Measurements from ENCODE around the gene RASGRP3.
A peak's percentile ranks its signal among the peaks of the same experiment; 100 is the strongest.

RASGRP3 gene

DNA sequence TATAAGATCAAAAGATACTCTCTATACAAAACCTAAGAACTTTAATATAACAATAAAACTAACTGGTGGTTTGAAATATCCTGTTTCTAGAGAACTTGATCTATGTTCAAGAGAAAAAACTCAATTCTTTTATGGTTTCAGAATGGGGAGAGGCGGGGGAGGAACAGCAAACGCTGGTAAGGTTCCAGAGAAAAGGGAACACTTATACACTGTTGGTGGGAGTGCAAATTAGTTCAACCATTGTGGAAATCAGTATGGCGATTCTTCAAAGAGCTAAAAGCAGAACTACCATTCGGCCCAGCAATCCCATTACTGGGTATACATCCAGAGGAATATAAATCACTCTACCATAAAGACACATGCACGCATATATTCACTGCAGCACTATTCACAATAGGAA, 105.4 kb downstream of the RASGRP3 start:
- DNase-seq (ENCODE audit: low read depth), result no peak

DNA sequence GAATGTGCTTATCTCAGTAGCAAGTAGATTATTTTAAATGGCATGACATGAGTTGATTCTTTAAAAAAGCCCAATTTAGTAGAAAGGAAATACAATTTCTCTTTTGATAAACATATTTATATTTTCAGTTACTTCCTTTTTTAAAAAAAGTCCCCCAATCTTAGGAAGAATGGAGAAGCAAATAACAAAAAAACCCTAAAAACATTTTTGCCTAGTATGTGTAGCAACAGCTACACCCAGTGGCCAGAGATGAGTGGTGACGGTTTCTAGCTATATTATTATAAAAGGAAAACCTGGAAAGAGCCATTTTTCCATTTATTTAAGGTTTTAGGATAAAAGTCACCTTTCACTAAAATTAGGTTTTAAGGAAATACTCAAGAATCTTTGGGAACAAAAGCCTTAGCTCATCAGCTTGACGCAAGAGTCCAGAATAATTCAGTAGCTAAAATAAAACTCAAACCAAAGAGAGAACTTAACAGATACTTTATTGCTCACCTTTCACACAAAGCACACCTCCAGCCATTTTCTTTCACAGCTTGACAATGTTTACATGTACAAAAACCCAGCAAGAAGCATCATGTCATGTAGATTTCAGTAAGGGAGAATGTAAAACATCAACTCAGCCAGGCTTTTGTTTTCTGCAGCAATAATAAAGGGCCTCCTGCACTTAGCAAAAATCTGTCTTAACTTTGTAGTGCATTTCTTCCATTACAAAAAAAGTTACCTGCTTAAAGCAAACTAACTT, 106.9 kb downstream of the RASGRP3 start:
- peak; percentile 63 for DNase-seq (ENCODE audit: low read depth)

DNA sequence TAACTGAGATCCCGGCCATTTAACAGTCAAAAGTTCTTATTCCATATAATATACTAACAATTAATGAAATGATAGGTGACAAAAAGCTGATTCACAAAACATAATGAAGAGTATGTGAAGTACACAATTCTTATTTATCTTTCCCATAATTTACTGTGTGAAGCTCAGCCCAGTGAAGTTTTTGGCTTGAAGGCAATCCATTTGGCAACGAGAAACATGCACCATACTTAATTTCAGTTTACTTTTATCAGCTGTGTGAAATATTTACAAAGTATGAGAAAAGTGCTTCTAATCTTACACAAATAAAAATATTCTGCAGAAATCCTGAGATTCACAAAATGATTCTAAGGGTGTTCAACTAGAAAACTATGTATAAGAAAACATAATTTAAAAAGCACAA, 110.3 kb downstream of the RASGRP3 start:
- no peak for DNase-seq (ENCODE audit: low read depth)

DNA sequence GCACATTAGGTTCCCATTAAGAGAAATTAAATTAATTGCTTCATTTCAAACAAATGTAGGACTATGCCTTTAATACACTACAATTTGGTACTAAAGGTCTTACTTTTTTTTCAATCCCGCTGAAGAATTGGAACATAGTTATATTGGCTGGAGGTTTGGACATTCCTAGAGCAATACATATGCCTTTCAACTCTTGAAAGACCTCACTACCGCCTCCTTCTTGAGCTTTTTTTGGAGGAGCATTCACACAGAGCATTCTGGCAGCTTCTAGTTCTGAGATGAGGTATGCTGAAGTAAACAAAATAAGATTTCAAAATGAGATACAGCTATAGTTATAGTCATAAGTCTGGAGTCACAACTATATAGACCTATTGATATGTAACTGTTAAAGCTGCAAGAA, 111.8 kb downstream of the RASGRP3 start:
- no peak for DNase-seq (ENCODE audit: low read depth)

DNA sequence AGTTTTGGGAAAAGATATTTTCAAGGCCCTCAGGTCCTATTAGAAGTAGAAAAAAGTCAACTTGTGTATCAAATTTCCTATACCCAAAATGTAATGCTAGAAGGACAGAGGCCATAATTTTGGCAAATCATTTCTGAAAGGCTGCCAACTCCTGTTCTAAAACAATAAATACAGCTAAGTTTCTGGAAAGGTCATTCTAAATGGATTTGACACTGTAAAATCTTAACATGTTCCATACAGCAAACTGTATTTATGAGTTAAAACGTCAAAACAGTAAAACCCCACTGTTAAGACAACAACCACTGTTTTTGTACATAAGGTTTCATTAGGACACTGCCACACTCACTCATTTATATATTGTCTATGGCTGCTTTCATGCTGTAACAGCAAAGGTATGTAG, 113.0 kb downstream of the RASGRP3 start:
- DNase-seq (ENCODE audit: low read depth), result no peak

DNA sequence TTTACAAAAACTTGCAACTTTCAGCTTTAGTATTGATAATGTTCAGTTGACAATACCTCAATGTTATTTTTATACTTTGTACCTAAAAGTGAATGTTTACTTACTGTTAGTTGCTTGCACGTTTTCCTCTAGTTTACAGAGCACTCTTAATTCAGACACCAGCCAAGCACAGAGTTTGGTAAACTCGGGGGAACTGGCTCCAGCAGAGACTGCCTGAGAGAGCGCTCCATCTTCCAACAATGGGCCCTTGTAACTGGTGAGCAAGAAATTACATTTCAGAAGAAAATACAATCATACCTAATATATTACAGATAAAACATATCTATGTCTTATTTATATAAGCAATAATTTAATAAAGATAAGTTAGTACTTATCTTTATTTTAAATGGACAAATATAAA, 118.9 kb downstream of the RASGRP3 start:
- no peak for DNase-seq (ENCODE audit: low read depth)

DNA sequence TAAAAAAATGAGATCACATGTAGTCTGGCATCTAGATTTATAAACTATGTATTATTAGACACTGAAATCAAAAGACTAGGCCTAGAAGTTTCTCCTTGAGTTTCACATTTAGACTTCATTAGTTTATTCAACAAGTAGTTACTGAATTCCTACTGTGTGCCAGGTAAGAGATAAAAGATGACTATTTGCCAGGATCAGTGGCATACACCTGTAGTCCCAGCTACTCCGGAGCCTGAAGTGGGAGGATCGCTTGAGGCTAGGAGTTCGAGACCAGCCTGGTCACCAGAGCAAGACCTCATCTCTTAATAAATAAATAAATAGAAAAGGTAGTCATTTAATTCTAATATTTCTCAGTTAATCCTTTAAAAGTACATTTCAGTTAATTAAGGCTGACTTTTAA, 120.6 kb downstream of the RASGRP3 start:
- DNase-seq (ENCODE audit: low read depth), result no peak

DNA sequence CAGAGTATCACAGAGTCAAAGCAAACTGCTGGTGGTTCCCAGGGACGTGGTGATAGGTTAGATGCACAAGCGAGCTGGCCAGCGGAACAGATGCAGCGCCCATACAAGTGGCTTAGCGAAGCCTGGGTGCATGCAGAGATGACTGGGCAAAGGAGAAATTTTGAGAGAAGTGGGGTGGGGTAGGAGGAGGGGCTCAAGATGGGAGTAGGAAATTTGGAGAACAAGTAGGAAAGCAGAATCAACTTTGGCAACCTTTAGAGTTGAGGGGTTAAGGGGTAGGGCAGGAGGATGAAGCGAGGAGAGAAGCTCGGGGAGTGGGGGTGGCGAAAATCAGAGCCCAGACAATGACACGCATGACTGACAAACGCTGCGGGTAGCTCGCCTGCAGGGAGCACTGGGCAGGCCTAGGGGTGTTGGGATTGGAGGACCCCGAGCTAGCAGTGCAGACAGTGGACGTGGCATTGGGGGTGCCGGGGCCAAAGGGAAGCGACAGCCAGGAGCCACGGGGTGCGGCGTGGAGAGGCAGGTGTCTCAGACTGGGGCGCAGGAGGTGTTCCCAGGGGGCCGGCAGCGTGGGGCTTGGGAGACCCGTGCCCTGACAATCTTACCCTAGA, 122.2 kb downstream of the RASGRP3 start:
- peak; percentile 67 for DNase-seq (ENCODE audit: low read depth)

DNA sequence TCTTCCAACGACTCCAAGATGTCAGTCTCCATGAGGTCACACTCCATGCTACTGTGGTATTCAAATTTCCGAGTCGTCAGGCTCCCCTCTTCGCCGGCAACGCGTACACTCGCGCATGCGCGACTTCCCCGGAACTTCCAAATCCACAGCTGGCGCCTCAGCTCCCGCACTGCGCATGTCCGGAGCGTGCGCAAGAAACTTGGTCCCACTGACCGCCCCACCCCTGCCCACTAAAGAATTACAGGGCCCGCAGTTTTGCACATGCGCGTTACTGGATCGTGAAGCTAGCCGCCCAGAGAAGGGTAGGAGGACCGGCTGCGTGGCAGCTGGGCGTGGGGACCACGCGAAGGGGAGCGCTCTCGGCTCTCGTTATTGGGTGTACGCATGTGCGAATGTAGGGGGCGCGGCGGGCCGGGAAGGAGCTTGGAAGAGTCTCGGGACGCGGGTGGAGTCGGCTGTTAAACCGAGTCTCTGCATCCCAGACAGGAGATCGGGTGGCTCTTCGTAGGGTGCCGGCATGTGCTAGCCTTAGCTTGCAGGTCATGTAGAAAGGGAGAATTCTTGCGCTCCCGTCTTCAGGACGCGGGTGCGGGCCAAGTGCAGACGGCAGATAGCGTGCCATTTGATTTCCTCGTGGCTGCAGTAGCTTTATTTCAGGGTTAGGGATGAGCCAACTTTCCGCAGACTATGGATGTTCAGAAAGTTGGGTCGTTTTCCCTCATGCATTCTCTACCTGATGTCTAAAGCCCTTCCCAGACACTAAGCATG, 122.9 kb downstream of the RASGRP3 start, which contains the start of gene FAM98A:
FAM98A (minus strand) TSS at position 125 of the 768 bp plus-strand sequence; CDS start at position 47, 78 bp downstream.
- DNase-seq (ENCODE audit: low read depth), result peak; percentile 98

DNA sequence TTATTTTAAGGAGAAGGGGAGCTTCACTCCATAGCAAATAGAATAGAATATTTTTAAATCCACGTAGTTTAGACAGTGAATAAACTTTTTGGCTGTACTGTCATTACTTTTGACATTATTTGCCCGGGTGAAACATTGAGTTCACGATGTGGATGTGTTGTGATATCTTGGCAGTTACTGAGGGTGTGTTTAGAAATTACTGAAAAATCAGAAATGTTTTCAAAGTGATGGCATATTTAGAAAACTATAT, 123.4 kb downstream of the RASGRP3 start:
- no peak for DNase-seq (ENCODE audit: low read depth)

DNA sequence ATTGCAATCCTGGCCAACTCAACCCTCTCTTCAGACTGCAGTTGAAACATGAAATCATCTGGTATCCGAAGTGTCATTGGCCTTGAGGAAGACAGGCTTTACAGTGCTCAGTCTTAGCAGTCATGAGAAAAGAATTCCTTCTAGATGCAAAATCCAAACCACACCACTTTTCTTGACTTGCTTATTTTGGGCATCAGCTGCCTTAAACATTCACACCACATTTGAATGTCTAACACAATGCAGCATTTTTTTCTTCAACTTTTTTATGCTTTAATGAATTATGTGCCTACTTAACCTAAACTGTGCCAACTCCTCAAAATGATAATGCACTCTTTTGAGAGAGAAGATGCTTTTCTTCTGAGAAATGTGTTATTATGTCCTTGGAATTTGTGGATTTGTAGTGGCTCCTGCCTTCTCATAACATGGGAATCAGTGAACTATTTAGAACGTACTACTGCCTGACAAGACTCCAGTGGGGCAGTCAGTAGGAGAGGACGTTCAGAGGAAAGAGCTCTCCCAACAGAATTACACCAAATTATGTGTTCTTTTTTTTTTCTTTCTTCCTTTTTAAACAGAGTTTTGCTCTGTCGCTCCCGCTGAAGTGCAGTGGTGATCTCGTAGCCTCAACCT, 125.9 kb downstream of the RASGRP3 start:
- no peak for DNase-seq (ENCODE audit: low read depth)

DNA sequence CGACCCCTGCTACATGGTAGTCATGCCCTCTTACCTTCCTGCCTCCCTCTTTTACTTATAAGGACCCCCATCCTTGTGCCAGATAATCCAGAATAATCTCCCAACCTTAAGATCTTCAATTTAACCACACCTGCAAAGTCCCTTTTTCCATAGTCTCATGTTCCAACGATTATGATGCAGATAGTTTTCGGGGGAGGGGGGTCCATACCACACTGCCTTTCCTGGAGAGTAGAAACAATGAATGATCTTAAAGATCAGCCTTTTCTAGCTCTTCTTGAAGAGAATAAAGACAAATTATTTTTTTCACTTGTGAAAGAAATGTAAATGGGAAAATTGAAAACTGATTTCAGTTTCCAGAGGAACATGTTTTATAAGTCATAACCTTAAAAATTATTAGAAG, 127.0 kb downstream of the RASGRP3 start:
- no peak for DNase-seq (ENCODE audit: low read depth)

DNA sequence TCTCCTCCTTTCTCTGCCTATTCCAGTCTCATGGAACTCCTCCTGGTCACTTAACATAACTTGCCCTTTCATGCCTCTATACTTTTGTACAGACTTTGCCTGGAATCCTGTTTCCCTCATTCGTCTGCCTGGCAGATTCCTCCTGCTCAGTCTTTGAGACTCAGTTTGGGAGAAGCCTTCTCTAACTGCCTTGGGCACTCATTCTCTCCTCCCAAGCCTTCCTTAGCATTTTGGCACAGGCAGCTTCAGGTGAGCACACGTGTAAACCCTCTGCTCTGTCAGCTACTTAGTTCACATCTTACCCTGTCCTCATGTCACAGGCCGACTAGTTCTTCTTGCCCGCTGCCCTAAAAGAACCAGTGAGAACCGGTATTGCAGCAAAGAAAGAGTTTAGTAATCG, 128.6 kb downstream of the RASGRP3 start:
- no peak for DNase-seq (ENCODE audit: low read depth)

DNA sequence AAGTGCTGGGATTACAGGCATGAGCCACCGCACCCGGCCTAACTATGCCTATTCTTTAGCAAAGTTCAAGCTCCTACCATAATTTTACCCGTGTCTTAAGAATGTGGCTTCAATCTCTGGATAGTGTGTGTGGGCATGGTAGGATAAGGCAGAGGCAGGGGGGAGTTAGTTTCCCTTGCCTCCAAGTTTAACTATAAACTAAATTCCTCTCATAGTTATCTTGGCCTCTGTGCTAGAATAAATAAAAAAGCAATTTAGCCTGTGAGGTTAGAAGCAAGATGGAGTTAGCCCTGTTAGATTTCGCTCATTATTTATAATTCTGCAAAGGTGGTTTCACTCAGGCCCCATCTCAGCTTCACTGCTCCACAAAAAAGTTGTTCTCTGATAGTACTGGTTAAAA, 129.7 kb downstream of the RASGRP3 start:
- no peak for DNase-seq (ENCODE audit: low read depth)

DNA sequence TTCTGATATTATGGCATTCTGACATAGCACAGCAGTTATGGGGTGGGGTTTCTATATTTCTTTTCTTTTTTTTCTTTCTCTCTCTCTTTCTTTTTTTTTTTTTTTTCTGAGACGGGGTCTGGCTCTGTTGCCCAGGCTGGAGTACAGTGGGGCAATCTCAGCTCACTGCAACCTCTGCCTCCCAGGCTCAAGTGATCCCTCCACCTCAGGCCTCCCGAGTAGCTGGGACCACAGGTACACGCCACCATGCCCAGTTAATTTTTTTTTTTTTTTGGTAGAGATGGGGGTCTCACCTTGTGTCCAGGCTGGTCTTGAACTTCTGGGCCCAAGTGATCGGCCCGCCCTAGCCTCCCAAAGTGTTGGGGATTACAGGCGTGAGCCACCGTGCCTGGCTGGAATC, 130.2 kb downstream of the RASGRP3 start:
- no peak for DNase-seq (ENCODE audit: low read depth)

DNA sequence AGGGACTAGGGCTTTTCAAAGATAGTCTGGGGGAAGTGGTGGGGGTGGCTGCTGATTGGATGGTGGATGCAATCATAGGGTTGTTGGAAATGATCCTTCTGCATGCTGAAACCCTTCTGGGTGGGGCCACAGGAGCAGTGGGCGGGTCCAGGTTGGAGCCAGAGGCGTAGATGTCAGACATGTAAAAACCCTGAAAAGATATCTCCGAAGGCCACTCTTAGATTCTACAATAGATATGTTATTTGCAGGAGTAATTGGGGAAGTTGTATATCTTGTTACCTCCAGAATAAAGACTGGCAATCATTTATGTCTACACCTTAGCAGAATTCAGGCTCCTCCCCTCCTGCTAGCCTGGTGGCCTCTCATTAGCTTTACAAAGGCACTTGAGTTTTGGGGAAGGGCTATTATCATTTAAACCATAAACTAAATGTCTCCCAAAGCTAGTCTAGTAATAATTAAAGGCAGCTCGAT, 130.8 kb downstream of the RASGRP3 start:
- no peak for DNase-seq (ENCODE audit: low read depth)

DNA sequence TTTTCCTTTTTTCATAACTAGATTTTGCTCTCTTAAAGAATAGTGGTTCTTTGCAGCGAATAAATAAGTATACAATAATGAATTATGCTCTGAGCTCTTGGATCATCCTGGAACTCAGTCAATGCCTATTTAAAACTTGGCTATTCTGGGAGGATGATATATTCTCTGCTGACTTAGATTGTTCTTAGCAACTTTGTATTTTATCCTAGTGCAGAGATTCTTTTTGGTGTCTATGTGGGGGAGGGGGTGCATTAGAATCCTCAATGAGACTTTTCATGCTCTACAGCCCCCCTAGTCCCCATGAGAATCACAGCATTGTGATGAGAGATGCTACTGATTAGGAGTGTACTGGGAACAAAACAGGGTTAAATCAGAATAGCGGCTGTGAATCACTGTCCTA, 131.5 kb downstream of the RASGRP3 start:
- DNase-seq (ENCODE audit: low read depth), result no peak

DNA sequence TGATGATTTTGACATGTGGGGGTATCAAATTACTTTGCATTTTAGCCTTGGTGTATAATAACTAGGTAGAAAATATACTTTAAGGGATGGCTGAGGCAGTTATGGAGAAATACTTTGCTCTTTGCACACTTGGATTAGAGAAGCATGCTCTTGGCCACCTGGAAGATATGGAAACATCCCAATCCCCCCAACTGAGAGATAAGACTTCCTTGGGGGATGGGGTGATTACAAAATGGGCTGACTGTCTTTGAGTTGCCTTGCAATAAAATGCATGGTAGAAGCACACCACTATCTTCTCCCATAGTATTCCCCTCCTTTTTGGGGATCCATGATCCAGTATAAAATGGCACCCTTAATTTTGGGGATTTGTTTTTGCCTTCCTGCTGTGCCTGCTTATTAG, 137.7 kb downstream of the RASGRP3 start:
- DNase-seq (ENCODE audit: low read depth), result no peak

All from ELR (cell line).